Activated T-cell treated with anti-CD3 and anti-CD28 coated beads, Interleukin-2, amount 50 U/mL, for 72 hours (primary cell): ENCODE data around the gene WNT7B. TPM values are rescaled to one million over a fixed set of nuclear protein-coding genes. Genes with fewer than 3 reads are reported as not detected.

ENCODE experiments used
- ATAC-seq, 2 donors: fragments of 150-1000 bp; cut with Tn5 transposase; replicated peaks in 1 of 2; 2 replicates each; pipeline ENCODE4 v1.10.0; 2021; ENCODE audit warnings: moderate library complexity in 2 of 2, mild to moderate bottlenecking in 1 of 2
- DNase-seq, 2 donors: peaks; one replicate each; pipeline ENCODE4 v3.0.0; 2021 to 2022; ENCODE audit warnings: mixed read lengths in 1 of 2
- H3K27ac Mint-ChIP-seq: one replicate; pipeline ENCODE4 v1.8.0; 2022; ENCODE audit warnings: mild to moderate bottlenecking, moderate library complexity, mixed read lengths
- H3K27me3 Mint-ChIP-seq: one replicate; pipeline ENCODE4 v1.8.0; 2022; ENCODE audit warnings: low read depth, mixed read lengths
- H3K36me3 Mint-ChIP-seq, 2 donors: one replicate each; pipeline ENCODE4 v1.8.0; 2022; ENCODE audit warnings: mixed read lengths in 2 of 2, mild to moderate bottlenecking in 1 of 2; ENCODE audit not compliant: insufficient read depth in 2 of 2
- H3K4me1 Mint-ChIP-seq: one replicate; pipeline ENCODE4 v1.8.0; 2022; ENCODE audit warnings: low read depth, mixed read lengths
- H3K4me3 Mint-ChIP-seq, 2 donors: one replicate each; pipeline ENCODE4 v1.8.0; 2022; ENCODE audit warnings: mild to moderate bottlenecking in 2 of 2, mixed read lengths in 2 of 2, moderate library complexity in 2 of 2
- H3K9me3 Mint-ChIP-seq, 2 donors: one replicate each; pipeline ENCODE4 v1.8.0; 2022; ENCODE audit warnings: mixed read lengths in 2 of 2
- total RNA-seq, 2 donors: library from RNA; stranded (reverse); gene quantifications; one replicate each; pipeline ENCODE4 v1.2.3, GENCODE V29; 2022

The WNT7B gene
- total RNA-seq, 2 donors from 2014 or later, result not detected

DNA sequence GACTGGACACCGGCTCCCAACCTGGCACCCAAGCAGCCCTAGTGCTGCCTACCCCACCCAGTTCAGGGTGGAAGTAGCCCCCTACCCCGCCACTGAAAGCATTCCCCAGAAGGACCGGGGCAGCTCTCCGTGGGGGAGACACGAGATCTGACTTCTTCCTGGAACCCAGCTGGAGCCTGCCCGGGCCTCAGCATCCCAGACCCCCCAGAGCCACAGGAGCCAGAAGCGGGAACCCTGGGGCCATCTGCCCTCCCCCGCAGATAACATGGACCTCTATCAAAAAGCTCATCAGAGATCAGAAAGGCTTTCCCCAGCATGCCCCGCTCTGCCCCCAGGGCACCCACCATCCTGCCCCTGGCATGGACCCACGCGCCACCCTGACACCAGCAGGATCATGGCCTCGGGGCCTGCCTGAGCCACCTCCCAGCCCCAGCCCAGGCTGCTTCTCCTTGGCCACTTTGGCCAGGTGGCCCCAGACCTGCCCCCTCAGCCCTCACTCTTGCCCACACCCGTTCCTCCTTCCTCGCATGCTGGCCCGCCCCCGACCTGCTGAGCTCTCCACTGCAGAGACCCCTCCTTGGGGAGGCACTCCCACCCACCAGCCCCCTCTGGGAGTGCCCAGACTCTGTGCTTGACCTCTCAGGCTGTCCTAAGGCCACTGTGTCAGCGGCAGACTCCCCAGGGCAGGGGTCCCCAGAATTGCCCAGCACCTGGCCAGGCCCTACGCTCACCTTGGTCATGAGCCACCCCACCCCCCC lies 17.1 kb downstream of the WNT7B start:
- Mint-ChIP-seq H3K27ac (no peak overlapping the region), H3K27me3 (no peaks in the 10 kb centered on the region), H3K4me1 (no peaks in the 10 kb centered on the region), H3K4me3 (no peak overlapping the region), H3K9me3 (no peaks in the 10 kb centered on the region), H3K36me3 (no peaks in the 10 kb centered on the region)
- DNase-seq (no peak), ATAC-seq (no peak)

DNA sequence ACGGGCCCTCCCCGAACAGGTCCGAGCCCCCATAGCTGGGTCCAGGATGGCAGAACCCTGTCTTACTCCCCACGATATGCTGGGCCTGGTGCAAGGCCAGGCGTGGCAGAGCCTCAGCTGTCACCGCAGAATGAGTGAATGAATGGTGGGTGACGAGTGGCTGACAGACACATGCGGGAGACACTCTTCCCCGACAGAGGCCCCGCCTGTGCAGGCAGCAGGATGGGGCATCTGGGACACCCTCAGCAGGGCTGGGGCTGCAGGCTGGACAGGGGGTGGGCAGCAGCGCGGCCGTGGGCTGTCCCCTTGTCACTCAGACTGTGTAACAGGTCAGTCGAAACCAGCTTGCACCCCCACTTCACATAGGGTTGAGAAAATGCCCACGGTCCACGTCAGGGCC lies 18.0 kb downstream of the WNT7B start:
- ATAC-seq, result no peak
- H3K4me3 Mint-ChIP-seq, result no peak overlapping the region

GRCh38 chr22:45957826-45958225 lies 19.1 kb downstream of the WNT7B start:
- H3K4me1 Mint-ChIP-seq, result no peaks in the 10 kb centered on the region
- ATAC-seq (no peak), DNase-seq (no peak)
- H3K27me3 Mint-ChIP-seq, result peaks cover 11% of the 10 kb centered on the region
- H3K4me3 Mint-ChIP-seq, result no peak overlapping the region
- H3K36me3 Mint-ChIP-seq, result no peaks in the 10 kb centered on the region
- no peak overlapping the region for H3K27ac Mint-ChIP-seq
- no peaks in the 10 kb centered on the region for H3K9me3 Mint-ChIP-seq

More for the DNA sequence above, 18.0 kb downstream of the WNT7B start:
- Mint-ChIP-seq H3K36me3 (no peaks in the 10 kb centered on the region), H3K27me3 (peaks cover 1% of the 10 kb centered on the region), H3K27ac (no peak overlapping the region), H3K4me1 (no peaks in the 10 kb centered on the region), H3K9me3 (no peaks in the 10 kb centered on the region)
- DNase-seq, result no peak

DNA sequence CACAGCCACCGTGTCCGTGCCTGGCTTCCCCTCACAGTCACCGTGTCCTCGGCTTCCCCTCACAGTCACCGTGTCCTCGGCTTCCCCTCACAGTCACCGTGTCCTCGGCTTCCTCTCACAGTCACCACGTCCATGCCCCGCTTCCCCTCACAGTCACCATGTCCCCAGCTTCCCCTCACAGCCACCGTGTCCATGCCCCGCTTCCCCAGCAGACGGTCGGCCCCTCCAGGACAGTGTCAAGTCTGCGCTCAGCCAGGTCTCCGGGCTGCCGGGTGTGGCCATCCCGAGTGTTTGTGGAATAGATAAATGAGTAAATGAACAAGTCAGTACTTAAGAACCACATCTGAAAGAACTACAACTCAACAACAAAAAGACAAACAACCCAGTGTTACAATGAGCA lies 23.8 kb downstream of the WNT7B start:
- Mint-ChIP-seq H3K4me1 (no peaks in the 10 kb centered on the region), H3K27me3 (peaks cover 17% of the 10 kb centered on the region), H3K4me3 (no peak overlapping the region), H3K9me3 (no peaks in the 10 kb centered on the region), H3K36me3 (no peaks in the 10 kb centered on the region), H3K27ac (no peak overlapping the region)
- no peak for DNase-seq
- no peak for ATAC-seq

- Mint-ChIP-seq H3K36me3 (no peaks in the 10 kb centered on the region), H3K27ac (no peak overlapping the region), H3K4me1 (no peaks in the 10 kb centered on the region), H3K4me3 (no peak overlapping the region), H3K9me3 (no peaks in the 10 kb centered on the region), H3K27me3 (peaks cover 17% of the 10 kb centered on the region)
- DNase-seq (no peak), ATAC-seq (no peak)
Observed at GRCh38 chr22:45952553-45952952, 24.4 kb downstream of the WNT7B start.

GRCh38 chr22:45952151-45952550 lies 24.8 kb downstream of the WNT7B start:
- no peak for ATAC-seq
- Mint-ChIP-seq H3K27ac (no peak overlapping the region), H3K4me1 (no peaks in the 10 kb centered on the region), H3K36me3 (no peaks in the 10 kb centered on the region), H3K27me3 (peaks cover 22% of the 10 kb centered on the region), H3K9me3 (no peaks in the 10 kb centered on the region), H3K4me3 (no peak overlapping the region)
- DNase-seq, result no peak

DNA sequence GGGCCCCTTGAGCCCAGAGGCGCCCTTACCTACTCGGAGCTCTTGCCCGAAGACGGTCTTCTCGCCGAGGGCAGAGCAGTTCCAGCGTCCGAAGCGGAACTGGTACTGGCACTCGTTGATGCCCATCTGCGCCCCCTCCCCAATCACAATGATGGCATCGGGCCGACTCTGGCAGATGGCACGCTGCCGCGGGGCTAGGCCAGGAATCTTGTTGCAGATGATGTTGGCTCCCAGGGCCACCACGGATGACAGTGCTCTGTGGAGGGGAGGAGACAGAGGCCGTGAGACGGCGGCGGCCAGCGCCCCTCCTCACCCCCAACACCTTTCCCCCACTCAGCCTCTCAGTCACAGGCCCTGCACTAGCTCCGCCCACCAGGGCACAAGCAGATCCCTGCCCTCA lies 27.1 kb downstream of the WNT7B start:
- Mint-ChIP-seq H3K36me3 (no peaks in the 10 kb centered on the region), H3K27me3 (peaks cover 24% of the 10 kb centered on the region), H3K9me3 (no peaks in the 10 kb centered on the region), H3K27ac (no peak overlapping the region), H3K4me3 (no peak overlapping the region), H3K4me1 (no peaks in the 10 kb centered on the region)
- DNase-seq (no peak), ATAC-seq (no peak)

DNA sequence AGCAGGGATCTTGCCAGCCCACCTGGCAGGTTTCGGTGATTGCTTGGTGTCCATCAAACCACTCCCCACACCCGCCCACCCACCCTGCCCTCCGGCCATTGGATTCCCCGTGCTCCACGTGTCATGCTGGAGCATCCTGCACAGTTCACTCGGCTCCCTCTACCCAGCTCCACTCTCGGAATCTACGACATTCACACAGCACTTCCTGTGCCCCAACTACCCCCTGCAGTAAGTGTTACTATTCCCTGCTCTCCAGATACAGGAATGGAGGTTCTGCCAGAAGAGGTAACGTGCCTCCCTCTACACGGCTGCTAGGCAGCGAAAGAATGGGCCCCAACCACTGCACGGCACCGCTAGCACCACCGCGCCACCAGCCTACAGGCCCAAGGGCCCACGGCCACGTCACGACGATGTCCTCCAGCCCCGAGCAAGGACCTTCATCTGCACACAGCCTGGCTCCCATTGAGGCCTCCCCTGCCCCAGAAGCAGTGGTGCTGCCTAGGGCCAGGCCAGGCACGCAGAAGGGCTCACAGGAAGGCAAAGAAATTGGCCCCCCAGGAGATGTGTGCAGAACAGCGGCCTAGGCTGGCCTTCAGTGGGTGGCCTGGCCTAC lies 27.6 kb downstream of the WNT7B start:
- no peaks in the 10 kb centered on the region for H3K36me3 Mint-ChIP-seq
- ATAC-seq (no peak), DNase-seq (no peak)
- H3K27me3 Mint-ChIP-seq, result peaks cover 24% of the 10 kb centered on the region
- no peak overlapping the region for H3K4me3 Mint-ChIP-seq
- H3K9me3 Mint-ChIP-seq, result no peaks in the 10 kb centered on the region
- H3K4me1 Mint-ChIP-seq, result no peaks in the 10 kb centered on the region
- no peak overlapping the region for H3K27ac Mint-ChIP-seq

GRCh38 chr22:45948081-45948648 lies 28.8 kb downstream of the WNT7B start:
- Mint-ChIP-seq H3K4me3 (no peak overlapping the region), H3K4me1 (no peaks in the 10 kb centered on the region), H3K27me3 (peaks cover 15% of the 10 kb centered on the region), H3K27ac (no peak overlapping the region), H3K9me3 (no peaks in the 10 kb centered on the region), H3K36me3 (no peaks in the 10 kb centered on the region)
- no peak for DNase-seq
- no peak for ATAC-seq

DNA sequence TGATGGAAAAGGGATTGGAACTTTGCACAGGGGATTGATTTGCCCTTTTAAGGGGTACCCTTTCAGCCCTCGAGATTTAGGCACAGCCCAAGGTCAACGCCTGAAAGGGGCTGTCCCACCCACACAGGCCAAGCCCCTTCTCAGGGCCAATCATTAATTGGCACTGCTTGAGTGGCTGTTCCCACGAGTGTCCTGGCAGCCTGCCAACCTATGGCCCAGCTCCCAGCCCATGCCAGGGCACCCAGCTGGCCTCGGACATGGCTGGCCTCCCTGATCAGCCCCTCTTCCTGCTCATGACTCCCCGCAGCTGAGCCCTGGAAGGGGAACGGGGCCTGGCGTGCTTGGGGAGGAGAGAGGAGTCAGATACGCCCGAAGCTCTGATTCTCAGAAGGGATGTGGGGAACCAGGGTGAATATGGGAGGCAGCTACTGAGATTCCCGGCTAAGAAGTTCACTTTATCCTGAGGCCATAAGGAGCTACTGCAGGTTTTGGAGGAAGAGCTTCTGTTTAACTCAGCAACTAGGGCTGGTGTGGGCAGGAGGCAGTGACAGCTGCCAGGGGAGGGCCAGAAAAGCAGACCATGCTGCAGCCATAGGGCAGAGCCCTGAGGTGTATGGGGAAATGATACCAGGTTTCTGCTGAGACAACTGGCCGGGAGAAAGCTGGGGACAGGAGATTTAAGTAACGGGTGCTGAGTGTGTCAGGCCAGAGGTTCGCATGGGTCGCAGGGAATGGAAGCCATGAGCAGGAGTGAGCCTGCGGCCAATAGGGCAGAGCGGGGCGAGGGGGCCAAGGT lies 30.0 kb downstream of the WNT7B start:
- H3K36me3 Mint-ChIP-seq, result no peaks in the 10 kb centered on the region
- no peak overlapping the region for H3K27ac Mint-ChIP-seq
- DNase-seq (no peak), ATAC-seq (no peak)
- H3K4me1 Mint-ChIP-seq, result no peaks in the 10 kb centered on the region
- H3K27me3 Mint-ChIP-seq, result peaks cover 13% of the 10 kb centered on the region
- no peaks in the 10 kb centered on the region for H3K9me3 Mint-ChIP-seq
- H3K4me3 Mint-ChIP-seq, result no peak overlapping the region

DNA sequence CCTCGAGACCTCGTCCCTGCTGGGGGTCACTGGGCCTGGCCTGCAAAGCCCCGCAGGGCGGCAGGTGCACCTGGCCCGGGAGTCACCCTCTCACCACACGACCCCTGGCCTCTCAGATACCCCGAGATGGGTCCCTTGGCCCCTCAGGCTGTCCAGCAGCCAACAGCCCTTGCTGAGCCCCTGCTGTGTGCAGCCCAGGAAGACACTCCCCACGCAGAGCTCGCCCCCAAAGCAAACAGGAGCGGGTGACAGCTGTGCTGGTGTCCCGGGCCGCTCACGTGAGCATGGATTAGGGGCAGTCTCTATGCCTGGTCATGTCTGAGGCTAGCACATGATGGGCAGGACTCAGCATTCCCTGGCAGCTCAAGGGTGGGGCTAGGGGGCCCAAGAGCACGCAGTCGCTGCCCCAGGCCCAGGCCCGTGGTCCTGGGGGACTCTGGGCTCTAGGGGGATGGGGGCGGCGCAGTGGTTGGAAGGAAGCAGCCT lies 31.3 kb downstream of the WNT7B start:
- no peak overlapping the region for H3K4me3 Mint-ChIP-seq
- no peaks in the 10 kb centered on the region for H3K36me3 Mint-ChIP-seq
- H3K27ac Mint-ChIP-seq, result no peak overlapping the region
- H3K27me3 Mint-ChIP-seq, result peaks cover 7% of the 10 kb centered on the region
- no peaks in the 10 kb centered on the region for H3K9me3 Mint-ChIP-seq
- ATAC-seq, result no peak
- H3K4me1 Mint-ChIP-seq, result no peaks in the 10 kb centered on the region
- DNase-seq, result no peak

DNA sequence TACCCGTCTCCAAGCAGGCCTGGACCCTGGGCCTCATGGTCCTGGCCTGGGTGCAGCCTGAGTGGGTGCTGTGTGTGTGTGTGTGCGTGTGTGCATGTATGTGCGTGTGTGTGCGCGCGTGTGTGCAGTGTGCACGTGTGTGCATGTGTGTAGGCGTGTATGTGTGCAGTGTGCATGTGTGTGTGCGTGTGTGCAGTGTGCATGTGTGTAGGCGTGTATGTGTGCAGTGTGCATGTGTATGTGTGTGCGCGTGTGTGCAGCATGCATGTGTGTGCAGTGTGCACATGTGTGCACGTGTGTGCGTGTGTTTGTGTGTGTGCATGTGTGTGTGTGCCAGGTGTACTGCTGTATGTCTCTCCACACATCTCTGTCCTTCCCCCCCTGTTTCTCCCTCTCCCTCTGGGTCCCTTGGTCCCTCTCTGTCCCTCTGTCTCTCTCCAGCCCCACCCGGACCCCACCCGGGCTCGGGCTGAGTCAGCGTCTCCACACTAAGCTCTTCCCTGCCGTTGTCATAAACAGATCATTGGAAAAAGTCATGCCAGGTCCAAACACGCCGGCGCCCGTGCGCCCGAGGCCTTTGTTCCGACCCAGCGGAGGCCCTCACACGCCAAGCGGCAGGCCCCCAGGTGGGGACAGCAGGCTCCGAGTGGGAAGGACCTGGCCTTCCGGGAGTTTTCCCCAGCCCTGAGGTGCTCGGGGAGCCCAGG lies 34.0 kb downstream of the WNT7B start:
- ATAC-seq (no peak), DNase-seq (no peak)
- Mint-ChIP-seq H3K27ac (no peak overlapping the region), H3K4me1 (no peaks in the 10 kb centered on the region), H3K27me3 (peaks cover 7% of the 10 kb centered on the region), H3K9me3 (peaks cover 1% of the 10 kb centered on the region in 2 donors), H3K36me3 (no peaks in the 10 kb centered on the region), H3K4me3 (no peak overlapping the region)
